OCI-LY7 (cell line): ENCODE data around the gene RPL3. TPM values are rescaled to one million over a fixed set of nuclear protein-coding genes. Genes with fewer than 3 reads are reported as not detected.

Experiments used
- BruUV-seq: library from RNA; stranded (reverse); fragments of 400-500 nt; replicated peaks from 2 replicates; lab custom pipeline; 2021; lab: Mats Ljungman, UMichigan
- CTCF ChIA-PET: fragments of 300-600 bp; sonication (Branson Sonifier 250); formaldehyde crosslinking; loops from one replicate; lab custom pipeline; 2022; ENCODE audit warnings: antibody characterized with exemption; ENCODE audit not compliant: unreplicated experiment; lab: Charles Lee
- POLR2A ChIA-PET: fragments of 300-600 bp; sonication (Branson Sonifier 250); formaldehyde crosslinking; loops from one replicate; lab custom pipeline; 2022; ENCODE audit warnings: antibody characterized with exemption; lab: Charles Lee
- DNase-seq: peaks from one replicate; pipeline ENCODE4 v3.0.0-alpha.2; 2015; ENCODE audit warnings: low spot score
- H2AFZ ChIP-seq: fragments of 200-600 bp; sonication (generic), shearing (Covaris generic); 2 replicates; pipeline ENCODE4 v1.6.1; 2014; ENCODE audit warnings: mild to moderate bottlenecking, antibody characterized with exemption, low read length, moderate library complexity
- H3K27ac ChIP-seq: fragments of 200-600 bp; sonication (generic); 2 replicates; pipeline ENCODE4 v1.5.1; 2014; ENCODE audit warnings: mixed run types, low read depth, mild to moderate bottlenecking, moderate library complexity, low read length, inconsistent platforms; ENCODE audit not compliant: poor library complexity, severe bottlenecking
- H3K36me3 ChIP-seq: fragments of 200-600 bp; sonication (generic); 2 replicates; pipeline ENCODE4 v1.6.1; 2014; ENCODE audit warnings: mild to moderate bottlenecking, antibody characterized with exemption, low read length, moderate library complexity, mixed read lengths; ENCODE audit not compliant: insufficient read depth
- H3K4me1 ChIP-seq: fragments of 200-600 bp; sonication (generic); 2 replicates; pipeline ENCODE4 v1.5.1; 2014; ENCODE audit warnings: mild to moderate bottlenecking, low read length; ENCODE audit not compliant: insufficient read depth, poor library complexity, severe bottlenecking
- H3K4me2 ChIP-seq: fragments of 200-600 bp; sonication (generic); 2 replicates; pipeline ENCODE4 v1.6.1; 2014; ENCODE audit warnings: mild to moderate bottlenecking, low read length
- H3K4me3 ChIP-seq: fragments of 200-600 bp; sonication (generic); 2 replicates; pipeline ENCODE4 v1.5.1; 2014; ENCODE audit warnings: mild to moderate bottlenecking, low read depth, low read length; ENCODE audit not compliant: poor library complexity, severe bottlenecking
- H3K79me2 ChIP-seq: fragments of 200-600 bp; sonication (generic); 2 replicates; pipeline ENCODE4 v1.6.1; 2016; ENCODE audit warnings: low read depth, mild to moderate bottlenecking, low read length, moderate library complexity, mixed read lengths; ENCODE audit not compliant: insufficient read depth
- H3K9me2 ChIP-seq: fragments of 200-600 bp; sonication (generic); 2 replicates; pipeline ENCODE4 v1.6.1; 2016; ENCODE audit warnings: mild to moderate bottlenecking, low read length, mixed read lengths; ENCODE audit not compliant: insufficient read depth
- H3K9me3 ChIP-seq: fragments of 200-600 bp; sonication (generic); 2 replicates; pipeline ENCODE4 v1.6.1; 2014; ENCODE audit warnings: mild to moderate bottlenecking, mixed run types, low read length, mixed read lengths
- H4K20me1 ChIP-seq: fragments of 200-600 bp; sonication (generic); 2 replicates; pipeline ENCODE4 v1.6.1; 2014; ENCODE audit warnings: mild to moderate bottlenecking, antibody characterized with exemption, low read length, moderate library complexity, mixed read lengths; ENCODE audit not compliant: insufficient read depth
- CTCF ChIP-seq: fragments of 200-600 bp; sonication (generic); conservative IDR thresholded peaks from 2 replicates; pipeline ENCODE4 v1.5.1; 2014; ENCODE audit warnings: mild to moderate bottlenecking, antibody characterized with exemption, low read length, moderate library complexity, mixed read lengths
- EZH2phosphoT487 ChIP-seq: fragments of 200-600 bp; sonication (generic); IDR thresholded peaks from 2 replicates; pipeline ENCODE4 v1.6.1; 2018; ENCODE audit warnings: low read depth, borderline replicate concordance, mild to moderate bottlenecking, mixed run types, antibody characterized with exemption, low read length, moderate library complexity, mixed read lengths
- intact Hi-C: fragments of 100-400 bp; cut with micrococcal nuclease; formaldehyde crosslinking; loops from one replicate; pipeline ENCODE4 v1.10.0; 2022; ENCODE audit not compliant: unreplicated experiment
- total RNA-seq, 2 experiments: library from RNA; depleted of rRNA in 1 of 2; stranded (reverse); fragments of >200 nt in 1 of 2; shearing (Covaris generic) in 1 of 2; gene quantifications; 2 replicates each; pipeline ENCODE4 v1.2.3, GENCODE V29; 2014 to 2022

Gene RPL3
- total RNA-seq, 2 experiments from 2014 or later, result 2,313 to 2,457 TPM

- Histone ChIP-seq H3K79me2 (peaks cover 6% of the 10 kb centered on the region; the same call in 1 of the 2 replicates), H3K27ac (peak overlapping the region; percentile 38), H3K4me2 (no peak overlapping the region), H3K9me2 (no peaks in the 10 kb centered on the region), H4K20me1 (peaks cover 9% of the 10 kb centered on the region), H3K4me1 (peaks cover 33% of the 10 kb centered on the region), H3K9me3 (no peaks in the 10 kb centered on the region), H3K4me3 (no peak overlapping the region), H3K36me3 (peaks cover 65% of the 10 kb centered on the region), H2AFZ (no peak overlapping the region)
- TF ChIP-seq CTCF (peak; percentile 56), EZH2phosphoT487 (no peak)
- ChIA-PET CTCF (no interaction called here), POLR2A (interaction anchor here (1.0 to 1.2 kb wide), 2 partner anchors 11 to 145 kb away, joined by 6 read pairs; partner anchors contain the start of gene RPL3)
- no TSS peak for BruUV-seq
- DNase-seq, result peak; percentile 38
- intact Hi-C loops, result no loop called here
Observed at GRCh38 chr22:39309364-39309861, 10.0 kb downstream of the RPL3 start.

GRCh38 chr22:39308614-39309363 lies 10.6 kb downstream of the RPL3 start:
- no peak overlapping the region for H3K27ac ChIP-seq
- H3K79me2 ChIP-seq, result 0 out of 2 replicates have a peak, but pooled peaks cover 1% of the 10 kb centered on the region
- no peak overlapping the region for H2AFZ ChIP-seq
- H3K4me3 ChIP-seq, result no peak overlapping the region
- ChIA-PET POLR2A (interaction anchor here (1.0 to 1.2 kb wide), 2 partner anchors 11 to 144 kb away, joined by 6 read pairs; partner anchors contain the start of gene RPL3), CTCF (no interaction called here)
- no peak for DNase-seq
- BruUV-seq, result no TSS peak
- H3K4me2 ChIP-seq, result no peak overlapping the region
- intact Hi-C loops, result no loop called here
- no peaks in the 10 kb centered on the region for H3K9me3 ChIP-seq
- peak; percentile 42 for TF ChIP-seq CTCF
- TF ChIP-seq EZH2phosphoT487, result no peak
- peaks cover 3% of the 10 kb centered on the region for H4K20me1 ChIP-seq
- peaks cover 27% of the 10 kb centered on the region for H3K4me1 ChIP-seq
- no peaks in the 10 kb centered on the region for H3K9me2 ChIP-seq
- peaks cover 59% of the 10 kb centered on the region for H3K36me3 ChIP-seq
